GM18502 (cell line): Measurements from ENCODE around the gene HSBP1.

Source experiments
- ATAC-seq: cut with Tn5 transposase; IDR thresholded peaks from one replicate; pipeline ENCODE4 v1.9.1; 2021; ENCODE audit warnings: mild to moderate bottlenecking; ENCODE audit not compliant: unreplicated experiment, poor library complexity

HSBP1 gene

GRCh38 chr16:83807710-83808572 is at the start of gene HSBP1:
Gene HSBP1 (plus strand): TSS chr16:83807978. CDS start chr16:83808077, 99 bp downstream.
- ATAC-seq: peak; percentile 94

DNA sequence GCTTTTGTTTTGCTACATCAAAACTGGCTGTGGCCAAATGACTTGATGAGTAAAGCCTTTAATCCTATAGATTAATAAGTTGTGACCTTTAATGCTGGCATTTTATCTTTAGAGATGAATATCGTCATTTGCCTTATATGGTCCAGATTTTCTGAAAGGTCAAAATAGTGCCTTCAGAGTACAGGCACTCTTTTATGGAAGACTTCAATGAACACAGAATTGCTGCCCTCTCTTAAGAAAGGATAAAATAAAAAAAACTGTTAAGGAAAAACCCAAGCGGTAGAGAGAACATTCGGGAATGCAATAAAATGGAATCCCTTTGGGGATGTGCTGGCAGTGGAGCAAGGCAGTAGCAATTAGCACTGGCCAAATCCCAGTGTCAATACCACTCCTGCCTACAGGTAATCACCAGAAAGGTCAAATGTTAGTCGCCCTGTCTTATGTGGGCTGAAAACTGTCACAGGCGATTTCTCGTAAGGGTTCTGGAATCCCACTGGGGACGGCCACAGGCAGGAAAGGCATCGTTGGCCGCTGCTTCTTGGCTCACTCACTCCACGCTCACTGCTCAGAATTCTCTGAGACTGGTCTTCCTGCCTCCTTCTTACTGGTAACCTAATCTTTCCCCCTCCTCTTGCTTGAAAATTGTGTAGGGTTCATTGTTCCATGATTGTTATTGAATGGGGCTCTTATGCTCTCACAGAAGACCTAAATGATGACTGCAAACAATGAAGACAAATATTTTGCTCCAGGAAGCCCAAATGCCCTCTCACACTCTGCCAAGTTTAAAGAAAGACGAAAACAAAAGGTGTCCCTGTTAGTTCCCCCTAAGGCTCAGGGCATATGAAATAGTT is 45.4 kb upstream of the HSBP1 start:
- no peak for ATAC-seq

DNA sequence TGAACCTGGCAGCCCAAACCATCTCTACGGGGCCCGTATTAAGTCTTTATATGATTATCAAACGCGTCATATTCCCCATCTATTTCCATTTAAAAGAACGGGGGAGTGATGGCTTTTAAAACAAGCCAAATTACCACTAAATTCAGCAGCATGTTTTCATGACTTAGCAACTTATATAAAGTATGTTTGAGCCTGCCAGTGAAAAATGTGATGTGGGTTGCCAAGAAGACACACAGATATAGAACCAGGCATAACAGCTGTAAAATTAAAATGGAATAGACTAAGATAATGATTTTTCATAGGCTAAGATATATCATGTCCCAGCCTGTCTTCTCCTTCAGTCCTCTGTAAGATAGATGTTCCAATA is 44.8 kb upstream of the HSBP1 start:
- no peak for ATAC-seq

- ATAC-seq: no peak
Measured at GRCh38 chr16:83768986-83769385, 38.8 kb upstream of the HSBP1 start.

DNA sequence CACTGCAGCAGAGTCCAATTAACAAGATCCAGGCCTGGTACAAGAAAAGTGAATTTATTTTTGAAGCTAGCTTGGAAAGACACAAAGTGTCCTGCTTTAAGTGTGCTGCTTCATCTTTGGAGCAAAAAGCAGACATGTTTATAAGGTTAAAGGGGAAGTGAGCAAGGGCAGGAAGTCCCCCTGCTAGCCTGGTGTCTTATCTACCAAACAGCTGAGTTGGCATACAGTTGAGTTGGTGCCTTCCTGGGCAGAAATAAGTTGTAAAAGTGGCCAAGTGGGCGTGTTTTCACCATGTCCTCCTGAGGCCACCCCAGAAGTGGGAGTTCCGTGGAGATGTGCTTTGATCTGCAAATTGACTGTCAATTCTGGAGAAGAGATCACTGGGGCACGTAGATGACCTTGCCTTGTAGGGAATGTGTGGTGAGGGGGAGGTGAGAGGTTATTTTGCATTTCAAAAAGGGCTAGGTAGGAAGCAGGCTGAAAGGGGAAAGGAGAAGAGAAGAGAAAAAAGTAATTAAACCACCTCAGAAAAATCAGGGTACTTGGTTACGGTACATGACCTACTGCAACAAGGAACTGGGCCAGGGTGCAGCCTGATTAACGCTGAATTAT is 38.3 kb upstream of the HSBP1 start:
- ATAC-seq: no peak

GRCh38 chr16:83771306-83771942 is 36.4 kb upstream of the HSBP1 start:
- no peak for ATAC-seq

GRCh38 chr16:83772806-83773205 is 35.0 kb upstream of the HSBP1 start:
- no peak for ATAC-seq

DNA sequence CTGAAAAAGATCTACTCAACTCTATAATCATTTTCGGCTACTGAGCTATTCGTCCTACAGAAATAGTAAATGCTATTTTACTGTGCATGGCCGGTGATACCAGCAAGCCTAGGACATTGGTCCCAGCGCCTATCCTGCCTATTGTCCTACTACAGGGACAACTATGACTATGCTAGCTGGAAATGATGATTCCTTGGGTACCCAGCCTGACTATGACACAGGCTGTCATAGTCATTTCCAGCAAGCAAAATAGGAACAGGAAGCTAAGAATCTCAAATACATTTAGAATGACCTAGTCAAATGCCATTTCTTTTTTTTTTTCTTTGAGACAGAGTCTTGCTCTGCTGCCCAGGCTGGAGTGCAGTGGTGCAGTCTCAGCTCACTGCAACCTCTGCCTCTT is 33.7 kb upstream of the HSBP1 start:
- no peak for ATAC-seq

DNA sequence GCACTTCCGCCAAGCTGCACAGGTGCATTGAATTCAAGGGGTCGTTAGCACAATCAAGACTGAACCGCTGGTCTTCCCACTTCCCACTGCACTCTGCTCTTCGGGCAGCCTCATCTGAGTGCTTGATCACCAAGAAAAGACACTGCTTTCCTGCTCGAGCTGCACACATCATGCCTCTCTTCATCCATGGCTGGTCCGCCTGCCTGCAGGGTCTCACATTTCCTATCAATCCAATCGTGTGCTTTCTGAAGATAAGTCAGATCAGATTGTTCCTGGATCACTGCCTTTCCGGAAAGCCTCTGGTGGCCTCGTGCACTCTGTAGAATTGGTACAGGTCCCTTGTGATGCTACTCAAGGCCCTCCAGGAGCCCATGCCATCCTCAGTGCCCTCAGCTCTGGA is 30.8 kb upstream of the HSBP1 start:
- ATAC-seq: no peak

DNA sequence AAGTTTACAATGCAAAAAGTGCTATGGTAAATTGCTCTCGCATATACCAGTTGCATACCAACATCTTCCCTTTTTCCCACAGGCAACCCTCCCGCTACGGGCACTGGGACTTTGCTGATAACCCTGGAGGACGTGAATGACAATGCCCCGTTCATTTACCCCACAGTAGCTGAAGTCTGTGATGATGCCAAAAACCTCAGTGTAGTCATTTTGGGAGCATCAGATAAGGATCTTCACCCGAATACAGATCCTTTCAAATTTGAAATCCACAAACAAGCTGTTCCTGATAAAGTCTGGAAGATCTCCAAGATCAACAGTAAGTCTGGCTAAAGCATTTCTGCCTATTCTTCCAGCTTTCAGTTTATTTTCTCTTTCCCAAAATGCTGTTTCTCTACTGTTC is 27.9 kb upstream of the HSBP1 start:
- ATAC-seq: no peak

DNA sequence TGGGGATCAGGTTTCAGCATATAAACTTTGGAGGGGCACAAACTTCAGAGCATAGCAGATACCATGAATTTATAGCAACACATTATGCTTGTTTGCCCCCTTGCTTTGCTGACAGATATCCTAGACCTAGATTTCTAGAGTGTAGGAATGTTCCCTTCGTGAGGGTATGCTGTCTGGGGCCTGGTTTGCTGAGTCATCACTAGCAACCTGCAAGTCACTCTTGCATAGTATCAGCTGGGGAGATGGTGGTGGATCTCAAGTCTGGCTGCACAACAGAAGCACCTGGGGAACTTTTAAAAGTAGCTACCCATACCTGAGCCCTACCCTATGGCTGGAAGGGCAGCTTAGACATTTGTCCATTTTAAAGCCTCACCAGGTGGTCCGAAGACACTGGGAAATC is 22.3 kb upstream of the HSBP1 start:
- ATAC-seq: no peak

- ATAC-seq: no peak
Measured at GRCh38 chr16:83789642-83790401, 18.0 kb upstream of the HSBP1 start.

GRCh38 chr16:83791916-83792315 is 15.9 kb upstream of the HSBP1 start:
- ATAC-seq: no peak

- no peak for ATAC-seq
Measured at GRCh38 chr16:83792391-83792790, 15.4 kb upstream of the HSBP1 start.

DNA sequence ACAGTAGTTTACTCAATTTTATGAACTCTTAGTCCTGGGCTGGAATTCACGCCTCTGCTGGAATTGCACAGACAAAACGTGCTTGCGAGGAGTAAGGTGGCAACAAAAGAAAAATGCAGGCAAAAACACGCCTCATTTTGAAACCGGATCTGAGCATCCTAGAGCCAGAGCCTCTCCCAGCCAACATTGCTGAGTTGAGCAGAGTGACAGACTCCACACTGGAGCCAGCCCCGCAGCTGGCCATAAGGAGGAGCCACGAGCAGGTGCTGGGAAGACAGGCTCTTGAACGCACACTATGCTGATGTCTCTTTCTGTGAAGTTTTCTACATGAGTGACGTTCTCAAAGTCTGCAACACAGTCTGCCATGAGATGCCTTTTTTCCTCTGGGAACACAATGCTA is 14.6 kb upstream of the HSBP1 start:
- ATAC-seq: no peak

GRCh38 chr16:83794860-83795554 is 12.8 kb upstream of the HSBP1 start:
- no peak for ATAC-seq

DNA sequence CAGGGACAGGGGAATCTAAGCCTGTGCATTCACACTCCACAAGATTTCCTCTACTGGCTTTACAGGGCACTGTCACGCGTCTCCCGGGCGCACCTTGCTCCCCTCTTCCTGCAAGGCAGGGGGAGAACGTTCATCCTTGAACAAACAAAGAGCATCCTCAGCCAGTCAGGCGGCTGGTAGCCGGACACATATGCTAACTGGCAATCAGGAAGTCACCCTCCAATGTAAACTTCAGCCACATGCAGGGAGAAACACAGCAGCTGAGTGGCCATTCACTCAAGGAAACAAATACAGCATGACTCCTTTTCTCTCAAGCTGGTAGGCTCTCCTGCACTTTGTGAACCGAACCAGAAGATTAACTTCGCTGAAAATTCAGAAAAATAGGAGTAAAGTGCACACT is 10.8 kb upstream of the HSBP1 start:
- ATAC-seq: no peak

GRCh38 chr16:83799336-83799735 is 8.4 kb upstream of the HSBP1 start:
- ATAC-seq: no peak

DNA sequence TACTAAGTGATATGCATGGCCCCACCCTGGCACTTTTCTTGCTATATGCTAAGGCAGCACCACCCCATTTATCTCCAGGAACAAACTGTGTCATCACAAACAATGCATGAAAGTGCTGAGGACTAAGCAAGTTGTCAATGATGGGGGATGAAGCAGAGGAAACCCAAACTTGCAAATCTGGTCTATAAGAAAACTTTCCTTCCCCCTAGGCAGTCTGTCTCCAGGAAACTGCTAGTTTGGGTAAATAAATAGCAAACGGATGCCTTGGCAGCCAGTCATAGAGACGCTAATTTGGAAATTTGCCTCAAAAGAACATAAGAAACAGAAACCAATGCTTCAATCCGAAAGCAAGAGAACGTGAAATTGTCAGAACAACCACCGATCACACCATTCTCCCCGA is 5.6 kb upstream of the HSBP1 start:
- ATAC-seq: no peak
